Ovary (tissue), 3 donors: Measurements from ENCODE around the gene SLC13A2.

Source experiments
- CTCF ChIP-seq, 3 donors: fragments of 450-650 bp in 2 of 3; fragments of 200-600 bp in 1 of 3; IDR thresholded peaks; one replicate each; pipeline versions ENCODE4 v1.5.1 to v1.8.0; 2016 to 2022; ENCODE audit warnings: antibody characterized with exemption in 3 of 3, mild to moderate bottlenecking in 1 of 3
- EP300 ChIP-seq: sonication (generic); formaldehyde crosslinking; IDR thresholded peaks from one replicate; pipeline ENCODE4 v1.6.1; 2017; ENCODE audit warnings: antibody characterized with exemption
- POLR2A ChIP-seq: fragments of 450-650 bp; IDR thresholded peaks from one replicate; pipeline ENCODE4 v1.6.1; 2017; ENCODE audit warnings: antibody characterized with exemption, mild to moderate bottlenecking, moderate library complexity
- donor health status: DM: no; HTN: no; CAD: no.

- no peak for TF ChIP-seq EP300
- TF ChIP-seq CTCF (IDR thresholded peaks at IDR 0.05), result no peak
- TF ChIP-seq POLR2A, result no peak
Observed at GRCh38 chr17:28503420-28503819, 30.0 kb downstream of the SLC13A2 start.
